AG09319 (cell line): ENCODE data around the gene KCNAB1.
"Not testable (repeated sequence)": the region's sequence is repeated elsewhere in the genome, so short reads cannot be mapped to it uniquely, and the experiment has no call there.

ENCODE experiments used
- DNase-seq: peaks from one replicate; pipeline ENCODE4 v3.0.0-alpha.2; 2010; ENCODE audit warnings: low read depth; ENCODE audit errors: extremely low read depth
- TF ChIP-seq, protein P1 (sequence below): IDR thresholded peaks from 2 replicates; pipeline ENCODE4 v1.5.1; 2011; ENCODE audit warnings: low read depth, mild to moderate bottlenecking, inconsistent platforms, low read length, moderate library complexity

Gene KCNAB1

DNA sequence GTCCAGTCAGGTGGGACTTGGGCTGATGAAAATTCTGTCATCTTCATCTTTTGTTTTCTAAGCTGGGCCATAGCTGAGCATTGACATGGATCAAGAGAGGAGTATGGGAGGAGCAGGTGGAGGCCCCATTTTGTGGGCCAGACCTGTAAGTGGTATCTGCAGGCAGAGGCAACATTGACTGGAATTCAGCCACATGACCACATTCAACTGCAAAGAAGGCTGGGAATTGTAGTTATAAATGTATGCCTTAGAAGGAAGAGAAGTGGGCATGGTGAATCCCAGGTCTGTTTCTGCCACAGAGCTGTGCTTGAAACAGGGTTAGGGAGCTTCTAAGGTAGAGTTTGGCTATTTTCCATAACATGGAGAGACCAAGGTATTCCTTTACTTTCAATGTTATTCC is 11.4 kb downstream of the KCNAB1 start:
- DNase-seq: no peak
- TF ChIP-seq, protein P1, sequence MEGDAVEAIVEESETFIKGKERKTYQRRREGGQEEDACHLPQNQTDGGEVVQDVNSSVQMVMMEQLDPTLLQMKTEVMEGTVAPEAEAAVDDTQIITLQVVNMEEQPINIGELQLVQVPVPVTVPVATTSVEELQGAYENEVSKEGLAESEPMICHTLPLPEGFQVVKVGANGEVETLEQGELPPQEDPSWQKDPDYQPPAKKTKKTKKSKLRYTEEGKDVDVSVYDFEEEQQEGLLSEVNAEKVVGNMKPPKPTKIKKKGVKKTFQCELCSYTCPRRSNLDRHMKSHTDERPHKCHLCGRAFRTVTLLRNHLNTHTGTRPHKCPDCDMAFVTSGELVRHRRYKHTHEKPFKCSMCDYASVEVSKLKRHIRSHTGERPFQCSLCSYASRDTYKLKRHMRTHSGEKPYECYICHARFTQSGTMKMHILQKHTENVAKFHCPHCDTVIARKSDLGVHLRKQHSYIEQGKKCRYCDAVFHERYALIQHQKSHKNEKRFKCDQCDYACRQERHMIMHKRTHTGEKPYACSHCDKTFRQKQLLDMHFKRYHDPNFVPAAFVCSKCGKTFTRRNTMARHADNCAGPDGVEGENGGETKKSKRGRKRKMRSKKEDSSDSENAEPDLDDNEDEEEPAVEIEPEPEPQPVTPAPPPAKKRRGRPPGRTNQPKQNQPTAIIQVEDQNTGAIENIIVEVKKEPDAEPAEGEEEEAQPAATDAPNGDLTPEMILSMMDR: no peak

DNA sequence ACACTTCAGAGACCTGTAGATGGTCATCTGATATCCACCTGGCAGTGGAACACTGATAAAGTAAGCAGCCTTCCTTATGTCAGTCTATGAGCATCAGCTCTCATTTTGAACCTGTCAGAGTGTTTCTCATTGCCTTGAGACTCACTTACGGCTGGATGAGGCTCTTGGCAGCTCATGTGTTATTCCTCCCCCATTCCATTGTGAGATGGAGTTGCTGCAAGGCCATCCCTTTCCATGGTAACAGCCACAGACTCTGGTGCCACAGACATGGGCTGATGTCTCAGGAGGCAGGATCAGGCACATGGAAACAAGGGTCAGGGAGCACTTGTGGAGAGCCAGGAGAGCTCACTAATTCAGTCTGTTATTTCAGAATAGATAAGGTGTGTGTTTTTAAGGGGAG is 11.9 kb downstream of the KCNAB1 start:
- no peak for DNase-seq
- TF ChIP-seq, protein P1: no peak

DNA sequence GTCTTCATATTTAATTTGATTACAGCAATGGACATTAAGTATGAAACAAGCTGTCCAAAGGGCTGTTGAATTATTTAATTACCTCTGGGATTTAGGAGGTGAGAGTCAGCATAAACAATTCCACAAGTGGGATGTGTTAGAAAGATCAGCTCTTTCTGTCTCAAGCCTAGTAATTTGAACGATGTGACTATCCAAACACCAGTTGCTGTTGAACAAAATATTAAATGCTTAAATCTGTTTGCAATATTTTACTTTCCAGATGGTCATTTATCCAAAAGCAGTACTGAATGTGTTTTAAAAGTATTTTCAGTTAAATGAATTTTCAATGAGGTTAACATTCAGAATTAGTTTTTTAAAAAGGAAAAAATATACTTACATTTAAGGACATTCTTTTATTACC is 12.7 kb downstream of the KCNAB1 start:
- TF ChIP-seq, protein P1: no peak
- DNase-seq: no peak

DNA sequence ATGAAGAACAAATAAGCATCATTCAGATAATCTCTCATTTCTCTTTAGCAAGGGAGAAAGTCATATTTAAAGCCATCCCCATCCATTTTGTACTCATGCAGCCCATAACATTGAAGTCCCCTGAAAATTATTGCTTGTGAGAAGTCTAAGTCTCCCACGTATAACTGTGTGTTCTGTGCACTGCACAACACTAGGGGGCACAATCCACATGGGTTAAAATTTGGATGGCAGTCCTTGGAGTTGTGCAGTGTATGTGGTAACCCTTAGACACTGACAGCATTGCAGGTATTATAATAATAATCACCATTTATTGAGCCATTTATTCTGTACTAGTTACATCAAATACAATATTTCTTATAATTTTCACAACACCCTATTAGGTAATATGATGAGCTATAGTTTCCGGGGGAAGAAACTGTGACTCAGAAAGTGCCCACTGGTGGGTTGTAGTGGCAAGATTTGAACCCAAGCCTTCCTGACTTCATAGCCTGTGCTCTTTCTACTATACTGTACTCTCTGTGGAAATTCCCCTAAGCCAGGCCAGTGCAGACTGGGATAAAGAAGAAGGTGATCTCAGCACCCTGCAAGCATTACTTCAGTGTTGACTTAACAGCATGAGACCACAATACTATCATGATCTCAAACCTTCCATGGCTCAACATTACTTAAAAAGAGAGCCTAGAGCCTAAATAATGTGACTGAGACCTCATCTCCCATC is 15.7 kb downstream of the KCNAB1 start:
- TF ChIP-seq, protein P1: no peak; the same call in none of the 2 replicates
- no peak for DNase-seq

DNA sequence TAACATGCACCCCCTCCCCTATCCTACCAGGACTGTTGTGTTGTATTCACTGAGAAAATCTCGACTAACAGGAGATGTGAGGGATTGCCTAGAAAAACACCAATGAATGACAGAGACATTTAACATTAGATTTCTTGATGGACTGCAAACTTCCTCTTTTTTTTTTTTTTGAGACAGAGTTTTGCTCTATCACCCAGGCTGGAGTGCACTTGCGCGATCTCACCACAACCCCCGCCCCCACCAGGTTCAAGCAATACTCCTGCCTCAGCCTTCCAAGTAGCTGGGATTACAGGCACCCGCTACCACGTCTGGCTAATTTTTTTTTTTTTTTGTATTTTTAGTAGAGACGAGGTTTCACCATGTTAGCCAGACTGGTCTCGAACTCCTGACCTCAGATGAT is 17.0 kb downstream of the KCNAB1 start:
- not testable (repeated sequence) for DNase-seq

DNA sequence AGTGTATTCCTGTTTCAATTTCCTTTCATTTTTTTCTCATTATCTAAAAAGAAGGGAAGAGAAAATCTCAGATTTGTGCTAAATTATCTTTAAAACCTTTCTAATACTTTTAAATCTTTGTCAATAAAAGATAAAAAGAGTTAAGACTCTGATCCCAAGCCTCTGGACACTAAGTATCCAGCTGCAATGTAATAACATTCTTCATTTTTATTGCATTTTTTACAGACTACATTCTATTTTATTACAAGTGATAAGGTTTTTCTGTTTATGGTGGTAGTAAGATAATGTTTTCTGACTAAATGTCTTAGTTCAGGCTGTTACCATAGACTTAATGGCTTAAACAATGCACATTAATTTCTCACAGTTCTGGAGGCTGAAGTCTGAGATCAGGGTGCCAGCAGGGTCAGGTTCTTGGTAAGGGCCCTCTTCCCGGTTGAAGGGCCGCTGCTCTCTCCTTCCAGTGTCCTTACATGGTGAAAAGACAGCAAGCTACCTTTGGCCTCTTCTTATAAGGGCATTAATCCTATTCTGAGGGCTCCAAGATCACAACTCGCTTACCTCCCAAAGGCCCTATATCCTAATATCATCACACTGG is 19.7 kb downstream of the KCNAB1 start:
- DNase-seq: no peak
- TF ChIP-seq, protein P1: no peak

DNA sequence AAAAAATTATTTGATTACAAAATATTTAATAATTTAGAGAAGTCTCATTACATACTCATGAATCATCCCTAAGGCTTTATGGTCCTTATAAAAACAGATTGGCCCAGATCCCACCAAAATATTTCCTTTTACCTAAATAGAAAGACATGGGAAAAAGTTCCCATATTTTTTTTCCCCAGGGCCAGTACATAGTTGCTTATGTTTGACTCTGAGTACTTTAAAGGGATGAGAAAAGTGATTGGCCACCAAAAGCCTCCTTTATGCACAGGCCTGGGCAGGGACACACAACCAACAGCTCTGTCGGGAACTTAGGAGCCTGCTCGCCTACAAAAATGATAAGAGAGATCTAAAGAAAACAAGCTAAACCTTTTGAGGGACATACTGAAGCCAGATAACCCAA is 22.3 kb downstream of the KCNAB1 start:
- DNase-seq: no peak

More for the DNA sequence above, 22.3 kb downstream of the KCNAB1 start:
- TF ChIP-seq, protein P1: no peak
